GM10266 (cell line): ENCODE results near the gene EFNA1.

Source experiments
- DNase-seq: peaks from one replicate; pipeline ENCODE4 v3.0.0; 2012; ENCODE audit errors: extremely low spot score
- TF ChIP-seq, protein P1 (sequence below): IDR thresholded peaks from 2 replicates; pipeline ENCODE4 v1.5.1; 2012; ENCODE audit warnings: mild to moderate bottlenecking, low read depth; ENCODE audit not compliant: control insufficient read depth, insufficient read depth; ENCODE audit errors: missing control alignments

Gene EFNA1

GRCh38 chr1:155081472-155082300 lies 46.0 kb upstream of the EFNA1 start:
- TF ChIP-seq, protein P1, sequence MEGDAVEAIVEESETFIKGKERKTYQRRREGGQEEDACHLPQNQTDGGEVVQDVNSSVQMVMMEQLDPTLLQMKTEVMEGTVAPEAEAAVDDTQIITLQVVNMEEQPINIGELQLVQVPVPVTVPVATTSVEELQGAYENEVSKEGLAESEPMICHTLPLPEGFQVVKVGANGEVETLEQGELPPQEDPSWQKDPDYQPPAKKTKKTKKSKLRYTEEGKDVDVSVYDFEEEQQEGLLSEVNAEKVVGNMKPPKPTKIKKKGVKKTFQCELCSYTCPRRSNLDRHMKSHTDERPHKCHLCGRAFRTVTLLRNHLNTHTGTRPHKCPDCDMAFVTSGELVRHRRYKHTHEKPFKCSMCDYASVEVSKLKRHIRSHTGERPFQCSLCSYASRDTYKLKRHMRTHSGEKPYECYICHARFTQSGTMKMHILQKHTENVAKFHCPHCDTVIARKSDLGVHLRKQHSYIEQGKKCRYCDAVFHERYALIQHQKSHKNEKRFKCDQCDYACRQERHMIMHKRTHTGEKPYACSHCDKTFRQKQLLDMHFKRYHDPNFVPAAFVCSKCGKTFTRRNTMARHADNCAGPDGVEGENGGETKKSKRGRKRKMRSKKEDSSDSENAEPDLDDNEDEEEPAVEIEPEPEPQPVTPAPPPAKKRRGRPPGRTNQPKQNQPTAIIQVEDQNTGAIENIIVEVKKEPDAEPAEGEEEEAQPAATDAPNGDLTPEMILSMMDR = no peak
- DNase-seq = no peak

- TF ChIP-seq, protein P1 = no peak
- DNase-seq = no peak
Observed at GRCh38 chr1:155082301-155083051, 45.2 kb upstream of the EFNA1 start.

DNA sequence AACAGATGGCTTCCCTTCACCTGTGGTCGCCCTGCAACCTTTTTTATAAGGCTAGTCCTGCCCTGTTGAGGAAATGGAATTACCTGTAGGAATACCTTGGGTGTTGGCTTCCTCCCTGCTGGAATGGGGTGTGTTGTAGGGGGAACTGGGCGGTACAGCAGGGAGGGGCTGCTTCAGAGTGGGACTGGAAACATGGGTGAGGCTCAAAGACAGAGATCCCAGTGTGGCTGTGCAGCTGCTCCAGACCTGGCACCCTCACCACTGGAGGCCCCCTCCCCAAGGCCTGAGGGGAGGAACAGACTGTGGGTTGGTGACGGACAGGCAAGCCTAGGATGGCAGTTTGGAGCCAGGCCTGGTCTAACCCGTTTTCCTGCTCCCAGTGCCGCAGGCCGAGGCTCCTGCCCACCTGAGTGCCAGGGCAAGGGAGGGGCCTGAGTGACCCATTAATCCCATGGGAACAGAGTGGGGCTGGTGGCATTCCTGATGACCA lies 44.6 kb upstream of the EFNA1 start:
- no peak for DNase-seq
- TF ChIP-seq, protein P1 = no peak

GRCh38 chr1:155083865-155084721 lies 43.6 kb upstream of the EFNA1 start:
- TF ChIP-seq, protein P1 = peak; percentile 41
- no peak for DNase-seq

GRCh38 chr1:155084722-155085503 lies 42.8 kb upstream of the EFNA1 start:
- TF ChIP-seq, protein P1 = peak; percentile 97
- peak; percentile 97 for DNase-seq

GRCh38 chr1:155085504-155086127 lies 42.1 kb upstream of the EFNA1 start:
- TF ChIP-seq, protein P1 = no peak
- DNase-seq = peak; percentile 56
